ENCODE measurements around the gene PTPN21.

Gene PTPN21

GRCh38 chr14:88468406-88468805 is 86.4 kb downstream of the PTPN21 start:
- DNase-seq (ENCODE audit: low read depth, low spot score), result peak; percentile 80

DNA sequence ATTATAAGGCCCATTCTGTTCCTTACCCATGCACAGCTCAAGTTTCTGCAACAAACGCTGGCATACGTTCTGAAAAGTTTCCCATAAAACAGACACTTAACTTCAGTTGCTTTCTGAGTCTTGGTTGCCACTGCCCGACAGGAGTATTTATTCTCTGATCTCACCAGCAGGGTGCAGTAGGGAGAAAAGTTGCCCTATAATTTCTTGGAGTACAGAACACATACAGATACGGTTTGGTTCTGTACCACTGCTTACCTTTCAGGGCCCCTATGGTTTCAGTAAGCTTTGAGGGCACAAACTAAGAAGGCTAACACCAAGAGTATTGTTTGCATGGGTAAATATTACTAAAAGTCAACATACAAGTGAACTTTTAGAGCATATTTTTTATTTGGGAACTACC is 91.5 kb downstream of the PTPN21 start:
- DNase-seq (ENCODE audit: low read depth, low spot score), result no peak

DNA sequence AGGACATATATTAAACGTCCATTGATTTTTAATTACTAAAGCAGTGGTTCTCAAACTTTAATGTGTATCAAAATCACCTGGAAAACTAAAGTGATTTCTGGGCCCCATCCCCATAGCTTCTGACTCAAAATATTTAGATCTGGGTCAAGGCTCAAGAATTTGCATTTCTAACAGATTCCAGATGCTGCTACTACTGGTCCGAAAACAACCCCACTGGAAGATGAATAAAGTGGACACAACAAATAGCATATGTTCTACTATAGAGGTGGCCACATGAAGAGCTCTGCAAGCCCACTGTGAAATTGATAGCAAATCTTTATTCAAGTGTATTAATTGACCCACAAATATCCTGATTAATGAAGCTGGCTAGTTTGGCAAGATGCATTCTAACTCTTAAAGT is 99.9 kb downstream of the PTPN21 start:
- no peak for DNase-seq (ENCODE audit: low read depth, low spot score)

DNA sequence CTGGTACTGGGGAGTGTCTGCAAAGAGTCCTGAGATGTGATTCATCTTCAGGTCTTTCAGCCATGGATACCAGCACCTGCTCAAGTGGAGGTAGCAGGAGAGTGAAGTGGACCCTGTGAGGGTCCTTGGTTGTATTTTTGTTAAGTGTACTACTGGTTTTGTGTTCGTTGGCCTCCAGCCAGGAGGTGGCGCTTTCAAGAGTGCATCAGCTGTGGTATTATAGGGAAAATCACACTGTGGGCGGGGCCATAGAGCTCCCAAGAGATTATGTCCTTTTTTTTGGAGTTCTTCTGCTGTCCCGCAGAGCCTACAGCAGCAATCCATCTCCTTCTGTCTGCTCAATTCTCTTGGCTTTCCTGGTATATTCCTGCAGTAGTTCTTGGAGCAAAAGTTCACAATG is 102.6 kb downstream of the PTPN21 start:
- no peak for DNase-seq (ENCODE audit: low read depth, low spot score)

DNA sequence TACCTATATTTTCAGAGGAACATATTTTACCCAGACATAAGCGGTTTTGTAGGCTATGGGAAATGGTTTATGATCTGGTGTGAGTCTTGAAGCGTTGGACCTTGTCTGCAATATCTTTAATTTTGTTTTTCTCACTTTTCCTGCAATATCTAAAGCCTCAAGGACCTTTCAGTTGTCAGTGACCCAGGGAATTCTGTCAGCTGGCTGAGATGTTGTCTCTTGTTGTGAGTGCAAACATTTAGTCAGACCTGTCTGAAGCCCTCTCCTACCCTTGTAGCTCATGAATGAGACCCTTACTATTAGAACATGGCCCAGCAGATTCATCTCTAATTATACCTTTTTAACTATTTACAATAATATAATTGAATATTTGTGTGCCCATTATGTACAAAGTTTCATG is 115.7 kb downstream of the PTPN21 start:
- DNase-seq (ENCODE audit: low read depth, low spot score), result no peak

DNA sequence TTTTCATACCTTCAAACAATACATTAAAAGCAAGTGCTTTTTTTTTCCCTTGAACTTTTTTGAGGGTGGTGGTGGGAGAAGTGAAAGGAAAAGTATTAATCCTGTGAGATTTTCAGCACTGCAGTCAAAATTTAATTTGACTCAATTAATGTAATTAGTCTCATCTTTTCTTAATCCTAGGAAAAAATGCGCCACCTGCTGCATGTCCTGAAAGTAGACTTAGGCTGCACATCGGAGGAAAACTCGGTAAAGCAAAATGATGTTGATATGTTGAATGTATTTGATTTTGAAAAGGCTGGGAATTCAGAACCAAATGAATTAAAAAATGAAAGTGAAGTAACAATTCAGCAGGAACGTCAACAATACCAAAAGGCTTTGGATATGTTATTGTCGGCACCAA is 117.1 kb downstream of the PTPN21 start:
- no peak for DNase-seq (ENCODE audit: low read depth, low spot score)

DNA sequence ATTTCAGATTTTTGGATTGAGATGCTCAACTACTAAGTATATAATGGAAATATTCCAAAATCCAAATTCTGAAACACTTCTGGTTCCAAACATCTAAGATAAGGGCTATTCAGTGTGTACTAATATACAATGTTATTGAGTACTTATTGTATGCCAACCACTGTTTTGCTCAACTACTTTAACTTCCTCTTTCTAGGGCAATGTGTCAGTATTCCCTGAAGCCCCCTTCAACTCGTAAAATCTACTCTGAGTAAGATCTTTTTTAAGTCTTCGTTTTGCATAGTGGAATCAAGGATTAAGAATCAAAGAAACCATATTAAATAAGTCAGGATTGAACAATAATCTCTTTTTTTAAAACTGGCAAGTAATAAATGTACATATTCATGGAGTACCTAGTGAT is 123.8 kb downstream of the PTPN21 start:
- DNase-seq (ENCODE audit: low read depth, low spot score), result no peak

- peak; percentile 82 for DNase-seq (ENCODE audit: low read depth, low spot score)
Observed at GRCh38 chr14:88426271-88426670, 128.5 kb downstream of the PTPN21 start.

- DNase-seq (ENCODE audit: low read depth, low spot score), result peak; percentile 2
Observed at GRCh38 chr14:88424573-88424972, 130.2 kb downstream of the PTPN21 start.

- DNase-seq (ENCODE audit: low read depth, low spot score), result peak; percentile 21
Observed at GRCh38 chr14:88422919-88423650, 131.7 kb downstream of the PTPN21 start.

DNA sequence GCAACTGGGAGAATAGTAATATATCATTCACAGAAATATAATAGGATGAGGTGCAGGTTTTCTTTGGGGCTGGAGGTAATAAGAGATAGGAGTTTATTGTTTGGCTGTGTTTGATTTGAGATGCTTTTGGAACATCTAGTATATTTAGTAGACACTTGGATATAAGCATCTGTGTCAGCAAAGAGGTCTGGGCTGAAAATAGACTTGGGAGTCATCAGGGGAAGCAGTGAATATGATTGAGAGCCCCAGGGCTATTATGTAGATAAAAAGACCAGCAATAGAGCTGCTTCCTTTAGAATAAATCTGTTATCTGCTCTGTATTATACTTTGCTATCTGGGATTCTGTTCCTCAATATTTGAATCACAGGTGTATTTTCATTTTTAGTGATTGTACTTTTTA is 132.8 kb downstream of the PTPN21 start:
- DNase-seq (ENCODE audit: low read depth, low spot score), result no peak

DNA sequence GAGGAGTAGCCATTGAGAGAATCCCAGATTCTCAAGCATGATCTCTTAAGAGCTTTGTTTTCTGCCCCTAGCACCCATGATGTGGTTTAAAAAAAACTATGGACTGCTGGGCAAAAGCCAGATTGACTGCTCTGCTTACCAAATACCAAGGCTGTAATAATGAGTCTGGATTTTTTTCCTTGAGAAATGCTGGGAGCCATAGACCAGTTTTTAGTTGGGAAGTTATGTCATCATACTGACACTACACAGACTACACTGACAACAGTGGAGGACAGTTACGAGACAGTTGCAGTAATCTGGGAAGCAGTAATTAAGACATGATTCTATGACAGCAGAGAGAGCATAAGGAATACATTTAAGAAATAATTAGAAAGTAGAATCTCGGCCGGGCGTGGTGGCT is 133.5 kb downstream of the PTPN21 start:
- peak; percentile 44 for DNase-seq (ENCODE audit: low read depth, low spot score)

- no peak for DNase-seq (ENCODE audit: low read depth, low spot score)
Observed at GRCh38 chr14:88420187-88420586, 134.6 kb downstream of the PTPN21 start.

DNA sequence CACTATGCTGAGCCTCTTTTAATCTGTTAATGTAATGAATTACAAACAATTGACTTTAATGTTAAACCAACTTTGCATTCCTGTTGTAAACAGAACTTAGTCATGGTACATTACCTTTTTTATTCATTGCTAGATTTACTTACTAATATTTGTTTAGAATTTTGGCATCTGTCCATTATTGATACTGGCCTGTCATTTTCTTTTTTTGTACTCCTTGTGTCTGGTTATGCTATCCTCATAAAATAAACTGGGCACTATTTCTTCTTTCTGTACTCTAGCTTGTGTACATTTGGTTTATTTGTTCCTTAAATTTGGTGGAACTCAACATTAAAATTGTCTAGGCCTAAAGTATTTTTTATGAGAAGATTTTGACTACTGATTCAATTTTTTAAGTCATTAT is 137.2 kb downstream of the PTPN21 start:
- no peak for DNase-seq (ENCODE audit: low read depth, low spot score)

All from astrocyte of the hippocampus (primary cell).